Activated CD4-positive, alpha-beta T cell treated with anti-CD3 and anti-CD28 coated beads for 24 hours (primary cell): ENCODE data around the gene CCSER1.

ENCODE experiments used
- DNase-seq, 2 donors: peaks; one replicate each; pipeline ENCODE4 v3.0.0-alpha.2; 2020; ENCODE audit warnings: low read depth in 2 of 2

CCSER1 gene

GRCh38 chr4:90128961-90129495 lies 1.8 kb downstream of the CCSER1 start:
- no peak for DNase-seq

- no peak for DNase-seq
Measured at GRCh38 chr4:90130076-90130475, 2.9 kb downstream of the CCSER1 start.

DNA sequence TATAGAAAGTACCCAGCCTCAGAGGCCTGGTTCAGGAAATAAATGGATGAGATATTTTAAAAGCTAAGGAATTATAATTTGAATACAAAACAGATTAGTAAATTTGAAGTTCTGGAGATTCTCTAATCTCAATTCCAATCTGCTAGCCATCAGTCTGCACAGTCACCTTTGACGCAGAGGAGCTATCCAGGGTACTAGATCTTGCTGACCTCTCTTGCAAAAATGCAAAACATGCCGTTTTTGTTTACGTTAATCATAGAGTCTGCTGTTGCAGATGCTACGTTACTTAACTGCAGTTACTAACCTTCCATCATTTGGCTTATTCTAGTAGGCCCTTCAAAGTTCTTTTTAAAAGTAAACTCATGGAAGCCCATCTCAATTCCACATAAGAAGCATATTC lies 10.4 kb downstream of the CCSER1 start:
- DNase-seq = no peak

GRCh38 chr4:90142081-90142480 lies 14.9 kb downstream of the CCSER1 start:
- DNase-seq = no peak

- no peak for DNase-seq
Measured at GRCh38 chr4:90145319-90145718, 18.1 kb downstream of the CCSER1 start.

DNA sequence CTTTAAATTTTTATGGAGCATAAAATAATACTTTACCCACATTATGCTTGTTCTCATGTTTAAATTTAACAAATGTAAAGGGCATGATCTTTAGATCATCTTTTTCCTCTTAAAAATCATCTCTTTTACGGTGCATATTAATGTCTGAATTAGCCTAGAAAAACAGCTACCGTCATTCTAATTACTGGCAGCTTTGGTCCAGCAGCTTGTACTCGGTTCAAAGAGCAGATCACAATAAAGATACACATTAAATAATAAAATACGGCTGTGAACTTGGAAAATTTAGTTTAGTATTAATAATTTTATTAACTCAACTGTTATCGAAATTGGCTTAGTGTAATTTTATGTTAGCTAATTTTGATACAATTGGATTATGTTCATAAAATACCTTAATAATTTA lies 19.1 kb downstream of the CCSER1 start:
- no peak for DNase-seq

- DNase-seq = no peak
Measured at GRCh38 chr4:90148574-90149148, 21.5 kb downstream of the CCSER1 start.

DNA sequence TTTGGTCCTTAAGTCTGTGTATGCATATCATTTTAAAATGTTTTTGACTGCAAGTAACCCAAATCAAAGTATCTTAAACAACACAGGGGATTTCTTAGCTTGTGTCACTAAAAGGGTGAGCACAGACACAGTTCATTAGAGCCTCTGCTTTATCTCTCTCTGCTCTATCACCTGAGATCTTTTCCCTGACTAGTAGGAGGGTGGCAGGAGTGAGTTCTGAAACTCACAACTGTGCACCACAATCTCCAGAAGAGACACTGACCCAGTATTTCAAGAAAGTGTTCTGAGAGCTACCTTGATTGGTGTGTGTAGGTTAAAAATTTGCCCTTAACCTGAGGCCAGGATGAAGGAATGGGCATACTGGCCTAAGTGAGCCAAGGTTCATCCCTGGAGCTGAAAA lies 24.8 kb downstream of the CCSER1 start:
- DNase-seq = no peak

GRCh38 chr4:90159193-90159592 lies 32.0 kb downstream of the CCSER1 start:
- no peak for DNase-seq

DNA sequence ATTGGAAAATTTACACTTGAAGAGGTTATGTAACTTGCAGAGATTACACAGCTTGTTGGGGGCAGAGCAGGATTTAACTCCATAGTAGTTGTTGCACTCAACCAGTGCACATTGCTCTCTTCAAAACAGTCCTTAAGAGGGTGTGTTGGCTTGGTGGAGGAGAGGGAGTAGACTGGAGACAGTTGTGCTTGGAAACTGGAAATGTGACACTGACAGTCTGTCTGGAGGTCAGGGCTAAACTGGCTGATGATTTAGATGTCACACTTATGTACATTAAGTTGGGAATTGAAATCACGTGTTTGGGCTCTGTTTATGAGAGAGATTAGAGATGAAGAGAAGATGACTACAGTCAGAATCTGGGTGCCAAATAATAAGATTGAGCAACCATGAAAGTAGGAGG lies 32.9 kb downstream of the CCSER1 start:
- no peak for DNase-seq

GRCh38 chr4:90162566-90162965 lies 35.4 kb downstream of the CCSER1 start:
- no peak for DNase-seq

DNA sequence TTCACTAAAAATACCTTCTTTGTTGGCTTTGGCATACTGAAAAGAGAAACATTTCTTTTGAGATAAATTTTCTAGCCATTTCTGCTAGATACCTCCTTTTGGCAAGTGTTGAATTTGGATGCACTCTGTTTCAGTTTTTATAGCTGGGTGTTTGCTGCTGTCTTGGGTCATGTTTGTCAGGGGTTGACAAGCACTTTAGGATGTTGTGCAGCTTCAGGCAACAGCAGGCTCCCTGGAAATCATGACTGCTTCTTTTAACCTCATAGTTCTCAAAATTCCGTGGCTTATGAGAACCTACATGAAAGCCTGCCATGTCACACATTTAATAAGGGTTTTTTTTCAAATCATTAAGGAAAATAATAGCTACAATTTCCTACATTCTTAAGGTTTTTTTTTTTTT lies 36.7 kb downstream of the CCSER1 start:
- no peak for DNase-seq

DNA sequence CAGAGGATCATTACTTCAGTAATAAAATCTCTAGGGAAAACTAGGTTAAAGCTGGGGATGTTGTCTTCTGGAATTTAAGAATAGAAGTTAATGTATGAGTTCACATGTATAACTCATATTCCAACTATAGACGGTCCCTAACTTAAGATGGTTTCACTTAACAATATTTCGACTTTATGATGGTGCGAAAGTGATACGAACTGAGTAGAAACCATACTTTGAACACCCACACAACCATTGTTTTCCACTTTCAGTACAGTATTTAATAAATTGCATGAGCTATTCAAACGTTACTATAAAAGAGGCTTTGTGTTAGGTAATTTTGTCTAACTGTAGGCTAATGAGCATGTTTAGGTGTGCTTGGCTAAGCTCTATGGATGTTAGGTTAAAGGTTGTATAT lies 38.7 kb downstream of the CCSER1 start:
- no peak for DNase-seq

GRCh38 chr4:90171491-90171890 lies 44.3 kb downstream of the CCSER1 start:
- DNase-seq = no peak

GRCh38 chr4:90174621-90175023 lies 47.4 kb downstream of the CCSER1 start:
- DNase-seq = no peak

DNA sequence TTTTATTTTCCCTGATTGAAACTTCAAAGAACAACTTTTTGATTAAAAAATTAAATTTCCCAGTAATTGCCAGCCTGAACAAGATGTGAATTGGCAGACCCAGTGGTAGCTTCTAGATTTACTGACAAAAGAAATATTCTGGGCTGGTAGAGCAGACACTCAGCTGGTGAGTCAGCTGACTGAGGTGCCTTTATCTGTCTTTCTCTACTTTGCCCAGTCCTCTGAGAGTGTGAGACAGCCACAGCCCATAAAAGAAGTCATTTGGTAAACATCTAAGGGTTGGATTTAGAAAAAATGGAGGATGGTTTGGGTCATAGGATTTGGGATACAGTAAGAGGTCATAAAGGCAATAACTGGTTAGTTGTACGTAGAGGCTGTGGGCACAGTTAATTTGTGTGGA lies 54.5 kb downstream of the CCSER1 start:
- no peak for DNase-seq

- DNase-seq = no peak
Measured at GRCh38 chr4:90183254-90183653, 56.1 kb downstream of the CCSER1 start.

GRCh38 chr4:90184560-90184959 lies 57.4 kb downstream of the CCSER1 start:
- DNase-seq = no peak

DNA sequence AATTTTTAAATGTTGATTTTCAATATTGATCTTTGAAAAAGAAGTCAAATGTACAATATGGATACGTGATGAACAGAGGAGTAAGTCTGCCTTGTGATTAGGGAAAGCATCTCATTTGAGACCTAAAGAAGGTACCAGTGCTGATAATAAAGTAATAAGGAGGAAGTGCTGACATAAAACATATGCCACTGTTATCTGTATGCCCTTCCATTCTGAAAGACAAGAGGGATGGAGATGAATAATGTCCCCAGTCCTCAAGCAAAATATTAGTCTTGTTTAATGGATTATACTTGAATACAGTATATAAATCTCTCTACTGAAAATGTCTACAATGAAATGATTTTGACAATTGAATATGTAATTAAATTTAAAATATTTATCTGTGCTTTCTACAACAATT lies 58.2 kb downstream of the CCSER1 start:
- DNase-seq = no peak

DNA sequence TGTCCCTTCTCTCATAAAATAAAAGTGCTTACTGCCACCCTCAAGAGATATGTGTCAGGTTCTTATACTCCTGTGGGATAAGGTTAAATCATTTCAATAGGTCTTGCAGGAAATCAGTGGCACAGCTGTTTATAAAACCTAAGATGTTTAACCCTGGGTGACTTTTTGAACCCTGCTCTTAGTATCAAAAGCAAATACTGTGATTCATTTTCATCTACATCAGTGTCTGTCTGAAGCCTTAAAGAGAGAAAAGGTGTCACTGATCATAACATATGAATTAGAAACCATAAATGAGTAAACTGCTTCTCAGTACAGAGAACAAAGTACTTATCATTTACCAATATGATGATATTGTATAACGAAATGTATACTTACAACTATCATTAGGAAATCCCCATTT lies 59.0 kb downstream of the CCSER1 start:
- no peak for DNase-seq

- no peak for DNase-seq
Measured at GRCh38 chr4:90187148-90187884, 60.1 kb downstream of the CCSER1 start.

DNA sequence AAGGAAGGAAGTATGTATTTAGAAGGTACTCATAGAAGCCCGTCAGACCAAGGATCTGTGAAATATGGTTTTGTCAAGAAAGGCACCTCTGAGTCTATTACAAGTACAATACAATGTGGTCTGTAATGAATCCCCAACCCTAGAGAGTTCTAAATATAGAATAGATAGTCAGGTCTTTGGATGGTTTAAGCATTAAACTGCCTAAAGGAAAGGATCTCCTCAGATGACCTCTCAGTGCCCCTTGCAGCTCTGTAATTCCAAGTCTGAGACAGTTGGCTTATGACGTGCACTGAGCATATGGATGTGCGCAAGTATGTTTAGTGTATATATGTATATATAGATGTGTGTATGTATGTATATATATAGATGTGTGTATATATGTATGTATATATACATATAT lies 62.0 kb downstream of the CCSER1 start:
- no peak for DNase-seq

DNA sequence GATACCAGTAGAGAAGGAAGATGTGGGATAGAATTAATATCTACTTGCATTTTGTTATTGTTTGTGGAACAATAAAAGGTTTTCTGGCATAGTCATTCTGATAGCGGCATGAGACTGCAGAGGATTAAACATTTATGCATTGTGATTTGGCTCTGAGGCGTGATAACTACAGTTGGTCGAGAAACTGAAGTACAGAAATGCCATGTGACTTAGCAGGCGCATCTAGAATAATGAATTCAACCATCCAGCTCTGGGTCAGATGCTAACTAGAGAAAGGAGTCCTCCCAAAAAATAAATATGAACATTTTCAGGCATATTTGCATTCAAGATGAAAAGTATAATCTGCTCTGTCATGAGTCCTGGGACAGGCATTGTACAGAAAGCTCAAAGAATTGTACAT lies 62.8 kb downstream of the CCSER1 start:
- DNase-seq = no peak

DNA sequence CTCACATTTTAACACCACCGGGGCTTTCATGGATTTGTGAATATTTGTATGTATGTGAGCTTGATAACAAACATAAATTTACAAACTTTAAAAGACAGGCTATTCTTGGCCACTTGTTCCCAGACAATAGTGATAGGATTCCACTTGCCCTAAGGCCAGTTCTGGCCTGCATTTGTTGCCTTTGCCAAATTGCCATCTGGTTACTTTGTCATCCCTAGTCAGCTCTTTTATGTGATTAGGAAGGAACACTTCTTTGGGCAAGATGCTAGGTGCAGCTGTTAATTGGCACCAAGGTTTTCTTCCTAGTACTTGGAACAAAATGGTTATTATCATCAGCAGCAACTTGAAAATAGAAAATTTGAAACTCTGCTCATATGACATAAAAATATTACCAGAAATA lies 63.3 kb downstream of the CCSER1 start:
- DNase-seq = no peak
